GM19035 (cell line): ENCODE results near the gene EZR.
A peak's percentile ranks its signal among the peaks of the same experiment; 100 is the strongest.

ENCODE experiments used
- ATAC-seq: cut with Tn5 transposase; IDR thresholded peaks from one replicate; pipeline ENCODE4 v1.9.1; 2021; ENCODE audit not compliant: unreplicated experiment

Gene EZR

DNA sequence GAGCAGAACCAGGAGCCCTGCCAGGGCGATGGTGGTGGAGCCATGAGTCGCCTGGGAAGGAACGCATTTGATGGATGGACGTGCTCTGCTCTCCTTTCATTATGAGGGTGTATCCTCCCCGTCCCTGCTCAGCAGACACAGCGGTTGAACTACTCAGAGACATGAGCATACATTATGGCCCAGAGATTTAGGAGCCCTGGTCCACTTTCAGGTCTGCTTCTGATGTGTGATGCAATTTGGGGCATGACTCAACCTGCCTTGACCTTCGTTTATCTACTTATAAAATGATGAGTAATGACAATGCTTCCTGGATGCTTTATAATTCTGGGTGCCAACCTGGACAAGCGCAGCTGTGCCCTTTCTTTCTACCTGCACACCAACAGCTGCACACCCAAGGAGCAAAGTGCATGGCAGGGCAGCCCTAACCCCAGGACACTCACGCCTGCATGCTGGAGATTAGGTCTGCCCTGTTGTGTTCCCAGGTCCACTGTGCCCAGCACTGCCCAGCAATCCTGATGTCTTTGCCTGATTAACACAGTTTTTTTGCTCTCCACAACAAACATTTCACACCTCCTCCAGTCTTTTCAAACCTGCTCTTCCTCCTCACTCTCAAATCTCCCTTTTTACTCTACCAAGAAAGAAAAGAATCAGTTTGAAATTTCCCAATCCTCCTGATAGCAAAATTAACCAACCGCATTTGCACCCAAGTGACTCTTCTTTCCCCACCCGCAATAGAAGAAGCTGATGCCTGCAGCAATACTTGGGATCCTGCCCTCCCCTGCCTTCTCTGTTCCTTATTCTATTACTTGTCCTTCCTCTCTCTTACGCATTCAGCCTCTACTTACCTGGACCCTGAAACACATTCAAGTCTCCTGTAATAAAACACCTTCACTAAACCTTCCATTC lies 81.2 kb downstream of the EZR start:
- ATAC-seq: no peak

DNA sequence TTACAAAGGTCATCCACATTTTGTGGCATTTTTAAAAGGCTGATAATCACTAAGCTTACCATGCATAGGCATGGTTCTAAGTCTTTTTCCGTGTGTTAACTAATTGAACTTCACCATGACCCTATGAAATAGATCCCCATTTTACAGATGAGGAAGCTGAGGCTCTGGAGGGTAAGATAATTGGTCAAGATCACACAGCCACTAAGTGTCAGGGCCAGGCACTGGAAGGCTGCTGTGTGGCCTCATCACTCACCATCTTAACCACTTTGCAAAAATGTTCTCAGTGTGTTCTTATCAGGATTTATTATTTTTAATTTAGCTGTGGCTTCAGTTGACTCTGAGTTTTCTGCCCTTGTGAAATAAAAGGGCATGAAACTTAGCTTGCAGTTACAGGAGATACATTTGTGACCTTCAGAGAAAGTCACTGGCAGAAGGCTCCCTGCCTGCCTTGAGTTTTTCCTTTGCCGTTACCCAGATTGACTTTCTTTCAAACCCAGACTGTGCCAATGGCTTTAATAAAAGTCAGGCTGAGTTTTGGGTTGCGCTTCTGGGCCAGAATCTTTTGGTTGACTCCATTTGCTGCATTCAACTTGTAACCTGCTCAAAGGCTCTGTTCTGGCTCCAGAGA lies 82.0 kb downstream of the EZR start:
- no peak for ATAC-seq

DNA sequence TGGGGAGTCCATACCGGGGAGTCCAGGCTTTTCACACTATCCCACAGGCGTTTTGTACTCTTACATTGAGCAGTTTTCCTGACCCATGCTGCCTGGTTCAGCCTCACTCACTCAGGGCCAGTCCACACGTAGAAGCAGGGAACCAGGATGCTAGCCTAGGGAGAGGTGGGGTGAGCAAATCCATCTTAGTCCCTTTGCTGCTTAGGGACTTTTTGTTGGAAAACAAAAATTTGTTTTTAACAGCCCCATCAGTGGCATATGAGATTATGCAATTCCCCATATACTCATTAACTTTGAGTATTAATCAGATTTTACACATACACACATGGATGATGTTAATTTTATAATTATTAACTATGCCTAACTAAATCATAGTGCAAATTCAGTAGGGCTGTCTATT lies 84.2 kb downstream of the EZR start:
- no peak for ATAC-seq

DNA sequence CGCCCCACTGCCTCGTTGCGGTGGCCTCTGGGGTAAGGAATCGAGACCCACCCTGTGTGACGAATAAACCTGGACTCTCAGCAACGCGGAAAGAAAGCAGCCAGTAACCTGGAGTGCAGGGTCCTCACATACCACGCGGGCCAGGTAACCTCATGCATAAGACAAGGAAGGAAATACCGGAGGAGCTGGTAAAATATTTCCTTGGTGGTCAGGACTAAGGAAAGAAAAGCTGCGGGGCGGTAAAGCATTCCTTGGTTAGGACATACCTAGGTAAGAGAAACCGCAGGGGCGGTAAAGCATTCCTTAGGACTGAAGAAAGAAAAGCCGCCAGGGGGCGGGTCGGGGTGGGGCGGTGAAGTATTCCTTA lies 88.6 kb downstream of the EZR start:
- no peak for ATAC-seq

DNA sequence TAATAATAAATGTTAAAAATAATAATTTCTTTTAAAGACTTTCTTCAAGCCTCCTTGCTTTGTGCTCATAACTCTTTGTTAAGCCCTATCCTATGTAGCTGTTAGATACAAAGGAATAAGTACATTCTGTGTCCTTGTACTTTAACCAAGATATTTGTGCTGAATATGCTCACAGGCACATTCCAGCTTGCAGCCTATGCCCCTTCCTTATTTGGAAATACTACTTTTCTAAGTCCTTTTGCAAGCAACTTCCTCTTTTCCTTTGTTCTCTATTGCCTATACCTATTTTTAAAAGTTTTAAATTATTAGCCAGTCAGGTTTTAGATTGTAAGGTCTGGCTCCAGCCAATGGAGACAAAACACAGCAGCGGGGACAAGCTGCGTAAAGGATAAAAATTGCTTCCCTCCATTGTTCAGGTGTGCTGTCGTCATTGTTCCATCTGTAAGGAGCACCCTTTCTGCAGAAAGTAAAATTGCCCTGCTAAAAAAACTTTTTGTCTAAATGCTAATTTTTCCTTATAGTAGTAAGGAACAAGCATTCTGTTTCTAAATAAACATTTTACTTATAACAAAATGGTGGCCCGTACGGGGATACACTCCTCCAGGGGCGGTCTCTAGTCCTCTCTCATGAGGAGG lies 89.1 kb downstream of the EZR start:
- no peak for ATAC-seq

DNA sequence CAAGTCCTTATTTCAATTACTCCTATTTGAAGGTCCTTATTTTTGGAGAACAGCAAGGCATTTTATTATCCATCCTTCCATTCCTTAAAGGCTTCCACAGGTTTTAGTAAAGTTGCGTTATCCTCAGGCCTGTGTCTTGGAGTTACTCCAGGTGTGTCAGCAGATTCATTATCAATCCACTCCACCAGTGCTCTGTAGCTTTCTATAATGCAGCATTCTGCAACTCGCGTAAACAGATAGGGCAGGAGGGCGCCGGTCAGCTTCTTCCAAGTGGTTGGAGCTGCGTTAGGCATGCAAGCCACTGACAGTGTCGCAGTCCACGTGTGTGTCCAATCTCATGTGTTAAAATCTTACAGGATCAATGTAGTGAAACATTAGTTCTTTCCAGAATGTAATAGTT lies 93.5 kb downstream of the EZR start:
- no peak for ATAC-seq

DNA sequence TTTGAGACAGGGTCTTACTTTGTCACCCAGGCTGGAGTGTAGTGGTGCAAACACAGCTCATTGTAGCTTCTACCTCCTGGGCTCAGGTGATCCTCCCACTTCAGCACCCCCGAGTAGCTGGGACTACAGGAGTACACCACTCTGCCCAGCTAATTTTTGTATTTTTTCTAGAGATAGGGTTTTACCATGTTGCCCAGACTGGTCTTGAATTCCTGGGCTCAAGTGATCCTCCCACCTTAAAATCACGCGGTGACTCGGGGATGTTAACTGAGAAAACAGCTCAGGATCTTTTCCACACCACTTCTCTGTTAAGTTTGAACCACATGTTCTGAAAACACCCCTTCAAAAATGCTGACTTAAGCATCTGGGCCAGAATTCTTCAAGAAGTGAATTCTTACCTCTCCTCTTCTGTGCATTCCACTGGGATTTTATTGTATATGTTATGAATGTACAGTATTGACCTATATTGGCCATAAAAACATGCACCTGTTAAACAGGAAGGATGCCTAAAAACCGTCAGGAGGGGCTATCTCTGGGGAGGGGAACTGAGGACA lies 96.9 kb downstream of the EZR start:
- ATAC-seq: no peak

DNA sequence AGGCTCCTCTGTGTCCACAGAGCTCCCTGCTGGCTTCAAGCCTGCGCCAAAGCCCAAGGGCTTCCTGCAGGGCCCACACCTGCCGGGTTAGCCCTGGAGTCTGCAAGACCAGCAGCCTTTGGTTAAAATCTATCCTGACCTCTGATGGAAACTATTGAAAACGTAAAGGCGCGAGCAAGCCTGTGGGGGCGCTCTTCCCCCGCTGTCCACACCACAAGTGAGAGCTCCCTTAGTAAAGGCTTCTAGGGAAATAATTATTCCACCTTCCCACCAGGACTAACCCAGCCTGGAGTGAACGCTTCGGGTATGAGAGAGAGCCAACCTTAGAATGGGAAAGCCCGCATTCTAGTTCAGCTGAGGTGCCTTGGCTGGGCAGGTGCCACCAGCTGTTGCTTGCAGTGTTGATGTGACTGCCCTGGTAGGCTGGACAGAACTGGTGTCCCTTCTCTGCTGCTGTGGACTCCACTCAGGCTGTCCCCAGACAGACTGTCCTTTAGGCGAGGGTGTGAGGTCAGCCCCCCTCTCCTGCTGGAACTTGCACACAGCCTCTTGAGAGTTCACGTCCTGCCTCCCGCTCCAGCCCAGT lies 100.6 kb downstream of the EZR start:
- ATAC-seq: no peak

DNA sequence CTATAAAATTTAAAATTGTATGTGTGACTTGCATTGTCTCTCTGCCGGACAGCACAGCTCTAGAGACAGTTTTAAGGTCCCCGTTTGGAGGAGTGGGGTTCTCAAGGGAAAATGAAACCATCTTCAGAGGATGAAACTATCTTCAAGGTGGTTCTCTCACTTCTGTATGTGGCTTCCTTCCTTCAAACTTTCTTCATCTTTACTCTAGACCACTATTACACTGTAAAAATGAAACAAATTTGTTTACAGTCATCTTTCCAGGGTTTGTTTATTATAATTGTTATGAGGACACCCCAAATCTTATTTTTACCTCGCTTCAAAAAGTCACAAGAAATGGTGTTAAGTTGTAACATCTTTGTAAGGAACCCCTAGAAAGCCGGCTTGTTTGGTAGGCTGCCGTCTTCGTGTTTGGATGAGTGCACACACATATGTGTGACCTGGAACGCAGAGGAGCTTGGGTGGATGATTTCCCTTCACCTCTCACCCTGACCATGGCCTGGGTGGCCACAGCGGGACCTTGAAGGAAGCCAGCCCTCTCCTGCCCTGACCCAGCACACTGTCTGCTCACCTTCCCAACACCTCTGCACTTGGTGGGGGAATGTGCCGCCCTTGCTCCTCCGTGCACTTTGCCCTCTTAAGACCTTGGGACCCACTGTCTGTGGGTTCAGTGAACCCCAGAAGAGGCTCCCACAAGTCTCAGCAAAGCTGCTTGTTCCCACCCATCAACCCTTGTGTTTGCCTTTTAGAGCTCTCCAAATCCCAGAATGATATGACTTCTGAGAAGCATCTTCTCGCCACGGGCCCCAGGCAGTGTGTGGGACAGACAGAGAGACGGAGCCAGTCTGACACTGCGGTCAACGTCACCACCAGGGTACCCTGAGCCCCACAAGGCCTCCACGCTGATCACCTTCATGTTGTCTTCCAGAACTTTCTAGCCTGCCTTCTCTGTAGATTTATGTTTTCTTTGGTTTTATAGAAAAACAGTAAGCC lies 101.5 kb downstream of the EZR start:
- peak; percentile 71 for ATAC-seq
